COLO668 (cell line): ENCODE results near the gene ADISSP.

Experiments used
- DNase-seq: peaks from one replicate; lab custom pipeline; 2025; ENCODE audit not compliant: unreplicated experiment; lab: John Stamatoyannopoulos, UW

Gene ADISSP

GRCh38 chr20:3720068-3720467 is 47.5 kb downstream of the ADISSP start:
- no peak for DNase-seq

GRCh38 chr20:3719046-3719445 is 48.5 kb downstream of the ADISSP start:
- no peak for DNase-seq

- DNase-seq: peak; percentile 42
Observed at GRCh38 chr20:3716195-3716834, 51.2 kb downstream of the ADISSP start.

GRCh38 chr20:3714092-3714491 is 53.5 kb downstream of the ADISSP start:
- DNase-seq: no peak

- DNase-seq: no peak
Observed at GRCh38 chr20:3712279-3712873, 55.2 kb downstream of the ADISSP start, which contains the start of gene SIGLEC1. TSS of gene SIGLEC1 (minus strand) at chr20:3712600. CDS start at chr20:3707128, 5,472 bp downstream.

GRCh38 chr20:3711484-3711941 is 56.0 kb downstream of the ADISSP start:
- DNase-seq: no peak

GRCh38 chr20:3710703-3711483 is 56.7 kb downstream of the ADISSP start:
- peak; percentile 58 for DNase-seq

GRCh38 chr20:3710011-3710466 is 57.5 kb downstream of the ADISSP start:
- DNase-seq: peak; percentile 24

- no peak for DNase-seq
Observed at GRCh38 chr20:3707508-3707899, 60.0 kb downstream of the ADISSP start.

- DNase-seq: no peak
Observed at GRCh38 chr20:3706774-3707507, 60.6 kb downstream of the ADISSP start.

- no peak for DNase-seq
Observed at GRCh38 chr20:3705970-3706739, 61.4 kb downstream of the ADISSP start.

GRCh38 chr20:3705491-3705969 is 62.0 kb downstream of the ADISSP start:
- no peak for DNase-seq

GRCh38 chr20:3704087-3704486 is 63.5 kb downstream of the ADISSP start:
- DNase-seq: no peak
